Activated naive CD4-positive, alpha-beta T cell treated with anti-CD3 and anti-CD28 coated beads, Interleukin-2, amount 50 U/mL, for 16 hours (primary cell): ENCODE results near the gene SCAF1.
A peak's percentile ranks its signal among the peaks of the same experiment; 100 is the strongest.

ENCODE experiments used
- DNase-seq: peaks from one replicate; pipeline ENCODE4 v3.0.0-alpha.2; 2020

Gene SCAF1

GRCh38 chr19:49669516-49669915 lies 27.5 kb downstream of the SCAF1 start:
- DNase-seq: no peak

GRCh38 chr19:49672131-49672919 lies 30.3 kb downstream of the SCAF1 start:
- peak; percentile 79 for DNase-seq

- no peak for DNase-seq
These were observed 34.3 kb downstream of the SCAF1 start for GRCh38 chr19:49676136-49676783.

- peak; percentile 98 for DNase-seq
These were observed 34.8 kb downstream of the SCAF1 start for GRCh38 chr19:49676784-49677230.

- DNase-seq: peak; percentile 63
These were observed 35.4 kb downstream of the SCAF1 start, which contains the start of gene PRMT1 for GRCh38 chr19:49677231-49677900. PRMT1 (plus strand) TSS chr19:49677271; CDS start chr19:49677281, 10 bp downstream.

- DNase-seq: peak; percentile 85
These were observed 36.1 kb downstream of the SCAF1 start for GRCh38 chr19:49677901-49678674.

- no peak for DNase-seq
These were observed 37.2 kb downstream of the SCAF1 start for GRCh38 chr19:49678985-49679770.

- no peak for DNase-seq
These were observed 37.9 kb downstream of the SCAF1 start for GRCh38 chr19:49679771-49680413.

GRCh38 chr19:49680421-49681351 lies 38.7 kb downstream of the SCAF1 start:
- peak; percentile 95 for DNase-seq

GRCh38 chr19:49681830-49682229 lies 39.8 kb downstream of the SCAF1 start:
- DNase-seq: no peak

GRCh38 chr19:49682274-49682673 lies 40.3 kb downstream of the SCAF1 start:
- no peak for DNase-seq

- no peak for DNase-seq
These were observed 41.8 kb downstream of the SCAF1 start for GRCh38 chr19:49683814-49684250.

GRCh38 chr19:49684251-49684982 lies 42.4 kb downstream of the SCAF1 start:
- DNase-seq: no peak

- DNase-seq: no peak
These were observed 43.1 kb downstream of the SCAF1 start for GRCh38 chr19:49684983-49685553.

- no peak for DNase-seq
These were observed 43.9 kb downstream of the SCAF1 start for GRCh38 chr19:49685845-49686332.

- DNase-seq: no peak
These were observed 44.6 kb downstream of the SCAF1 start for GRCh38 chr19:49686503-49687088.

GRCh38 chr19:49687150-49687549 lies 45.1 kb downstream of the SCAF1 start:
- DNase-seq: no peak

- DNase-seq: no peak
These were observed 45.7 kb downstream of the SCAF1 start for GRCh38 chr19:49687566-49688316.
